Endothelial cell (in vitro differentiated cells): ENCODE data around the gene EDIL3. TPM values are rescaled to one million over a fixed set of nuclear protein-coding genes. Genes with fewer than 3 reads are reported as not detected.

Experiments used
- DNase-seq: peaks from one replicate; pipeline ENCODE4 v3.0.0; 2021; ENCODE audit warnings: low spot score
- H3K27ac Mint-ChIP-seq: one replicate; pipeline ENCODE4 v1.8.0; 2021; ENCODE audit warnings: mixed read lengths, inconsistent platforms; ENCODE audit not compliant: unreplicated experiment
- H3K27me3 Mint-ChIP-seq: one replicate; pipeline ENCODE4 v1.8.0; 2021; ENCODE audit warnings: mild to moderate bottlenecking, moderate library complexity, mixed read lengths, inconsistent platforms; ENCODE audit not compliant: unreplicated experiment
- H3K36me3 Mint-ChIP-seq: one replicate; pipeline ENCODE4 v1.8.0; 2021; ENCODE audit warnings: mild to moderate bottlenecking, low read depth, mixed read lengths, inconsistent platforms; ENCODE audit not compliant: unreplicated experiment
- H3K4me1 Mint-ChIP-seq: one replicate; pipeline ENCODE4 v1.8.0; 2021; ENCODE audit warnings: mild to moderate bottlenecking, mixed read lengths, inconsistent platforms; ENCODE audit not compliant: unreplicated experiment
- H3K4me3 Mint-ChIP-seq: one replicate; pipeline ENCODE4 v1.8.0; 2021; ENCODE audit warnings: mild to moderate bottlenecking, mixed read lengths, inconsistent platforms; ENCODE audit not compliant: unreplicated experiment
- H3K9me3 Mint-ChIP-seq: one replicate; pipeline ENCODE4 v1.8.0; 2021; ENCODE audit warnings: mixed read lengths, inconsistent platforms; ENCODE audit not compliant: unreplicated experiment
- total RNA-seq: library from RNA; stranded (reverse); fragmentation: NEBNext Ultra II Directional; extraction: Animal tissue kit (Norgen Biotek cat#: 25700); gene quantifications from one replicate; pipeline ENCODE4 v1.2.1, GENCODE V29; 2021; ENCODE audit not compliant: unreplicated experiment
- TF ChIP-seq, protein P1 (sequence below): fragments of 200-600 bp; sonication (generic); IDR thresholded peaks from one replicate; pipeline ENCODE4 v1.5.0; 2021; ENCODE audit warnings: antibody characterized with exemption; ENCODE audit not compliant: unreplicated experiment

The EDIL3 gene
- total RNA-seq, 1 donor from 2014 or later: 74.6 TPM

DNA sequence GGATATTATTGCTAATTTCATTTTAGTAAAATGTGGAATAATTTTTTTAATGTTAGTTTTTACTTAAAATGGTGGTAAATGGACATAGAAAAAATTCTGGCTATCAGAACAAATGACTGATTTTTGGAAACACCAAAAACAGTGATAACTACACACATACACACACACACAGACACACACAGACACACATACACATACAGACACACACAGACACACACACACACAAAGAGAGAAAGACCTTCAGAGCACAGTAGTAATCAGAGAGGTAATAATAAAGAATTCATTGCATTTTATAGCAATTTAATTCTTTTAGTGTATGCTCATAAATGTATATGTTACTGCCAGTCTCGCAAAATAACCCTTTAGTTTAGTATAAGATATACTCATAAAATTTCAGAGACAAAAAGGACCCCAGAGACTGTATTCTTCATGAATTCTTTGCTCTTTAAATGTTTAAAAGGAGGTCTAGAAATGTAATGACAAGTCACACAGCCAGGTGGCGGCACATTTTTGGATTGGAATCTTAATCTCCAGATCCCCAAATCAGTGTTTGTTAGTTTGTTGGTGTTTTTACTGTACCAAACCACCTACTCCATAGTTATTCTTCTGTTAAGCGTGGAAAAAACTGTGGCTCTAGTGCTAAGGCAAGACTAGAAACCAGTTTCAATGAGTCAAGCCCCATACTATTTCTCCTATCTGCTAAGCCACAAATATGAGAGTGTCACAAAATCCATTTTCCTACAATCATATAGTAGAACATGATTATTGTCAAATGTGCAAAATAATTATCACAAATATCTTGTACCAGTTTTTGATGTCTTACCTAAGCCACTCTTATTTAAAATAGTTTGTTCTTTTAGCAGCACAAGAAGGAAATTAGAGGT, 109.9 kb downstream of the EDIL3 start:
- H3K9me3 Mint-ChIP-seq: no peaks in the 10 kb centered on the region
- peaks cover 15% of the 10 kb centered on the region for H3K4me1 Mint-ChIP-seq
- DNase-seq: peak; percentile 45
- H3K27ac Mint-ChIP-seq: no peak overlapping the region
- no peak overlapping the region for H3K4me3 Mint-ChIP-seq
- H3K36me3 Mint-ChIP-seq: no peaks in the 10 kb centered on the region
- no peaks in the 10 kb centered on the region for H3K27me3 Mint-ChIP-seq
- TF ChIP-seq, protein P1, sequence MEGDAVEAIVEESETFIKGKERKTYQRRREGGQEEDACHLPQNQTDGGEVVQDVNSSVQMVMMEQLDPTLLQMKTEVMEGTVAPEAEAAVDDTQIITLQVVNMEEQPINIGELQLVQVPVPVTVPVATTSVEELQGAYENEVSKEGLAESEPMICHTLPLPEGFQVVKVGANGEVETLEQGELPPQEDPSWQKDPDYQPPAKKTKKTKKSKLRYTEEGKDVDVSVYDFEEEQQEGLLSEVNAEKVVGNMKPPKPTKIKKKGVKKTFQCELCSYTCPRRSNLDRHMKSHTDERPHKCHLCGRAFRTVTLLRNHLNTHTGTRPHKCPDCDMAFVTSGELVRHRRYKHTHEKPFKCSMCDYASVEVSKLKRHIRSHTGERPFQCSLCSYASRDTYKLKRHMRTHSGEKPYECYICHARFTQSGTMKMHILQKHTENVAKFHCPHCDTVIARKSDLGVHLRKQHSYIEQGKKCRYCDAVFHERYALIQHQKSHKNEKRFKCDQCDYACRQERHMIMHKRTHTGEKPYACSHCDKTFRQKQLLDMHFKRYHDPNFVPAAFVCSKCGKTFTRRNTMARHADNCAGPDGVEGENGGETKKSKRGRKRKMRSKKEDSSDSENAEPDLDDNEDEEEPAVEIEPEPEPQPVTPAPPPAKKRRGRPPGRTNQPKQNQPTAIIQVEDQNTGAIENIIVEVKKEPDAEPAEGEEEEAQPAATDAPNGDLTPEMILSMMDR: peak; percentile 81

- H3K4me3 Mint-ChIP-seq: no peak overlapping the region
- no peaks in the 10 kb centered on the region for H3K27me3 Mint-ChIP-seq
- no peaks in the 10 kb centered on the region for H3K36me3 Mint-ChIP-seq
- H3K27ac Mint-ChIP-seq: no peak overlapping the region
- peaks cover 15% of the 10 kb centered on the region for H3K4me1 Mint-ChIP-seq
- DNase-seq: no peak
- H3K9me3 Mint-ChIP-seq: no peaks in the 10 kb centered on the region
- TF ChIP-seq, protein P1: no peak
Measured at GRCh38 chr5:84273517-84273883, 111.2 kb downstream of the EDIL3 start.

DNA sequence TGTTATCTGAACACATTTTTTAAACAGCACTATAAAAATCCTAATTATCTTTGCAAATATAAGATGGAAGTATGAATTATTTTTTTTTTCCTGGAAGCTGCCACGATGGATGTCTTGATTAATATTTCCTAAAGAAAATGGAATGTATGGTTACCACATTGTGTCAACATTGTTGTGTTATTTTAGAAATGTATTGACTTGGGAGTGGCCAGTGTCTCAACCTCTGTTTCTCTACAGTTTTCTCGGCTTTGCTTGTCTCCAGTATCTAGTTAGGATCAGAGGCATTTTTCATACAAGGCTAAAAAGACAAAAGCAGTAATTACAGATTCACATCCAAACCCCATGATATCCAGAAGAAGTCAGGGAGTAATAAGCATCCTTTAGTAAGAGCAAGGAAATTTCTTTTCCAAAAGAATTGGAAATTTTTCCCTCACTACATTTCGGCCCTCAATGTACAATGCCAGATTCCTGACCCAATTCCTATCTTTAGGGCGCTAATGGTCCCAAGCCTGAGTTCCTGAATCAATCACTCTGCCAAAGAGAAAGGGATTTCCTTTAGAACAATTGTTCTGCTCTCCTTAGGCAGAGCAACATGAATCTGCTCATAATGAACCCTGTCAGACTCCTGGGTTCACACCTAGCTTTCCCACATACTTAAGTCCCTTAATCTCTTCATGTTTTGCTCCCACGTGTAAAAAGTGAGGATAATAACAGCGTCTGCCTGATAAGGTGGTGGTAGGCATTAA, 111.7 kb downstream of the EDIL3 start:
- H3K36me3 Mint-ChIP-seq: no peaks in the 10 kb centered on the region
- no peak for DNase-seq
- TF ChIP-seq, protein P1: no peak
- H3K9me3 Mint-ChIP-seq: no peaks in the 10 kb centered on the region
- no peaks in the 10 kb centered on the region for H3K27me3 Mint-ChIP-seq
- peaks cover 15% of the 10 kb centered on the region for H3K4me1 Mint-ChIP-seq
- no peak overlapping the region for H3K27ac Mint-ChIP-seq
- no peak overlapping the region for H3K4me3 Mint-ChIP-seq

- H3K4me1 Mint-ChIP-seq: peaks cover 3% of the 10 kb centered on the region
- no peak overlapping the region for H3K27ac Mint-ChIP-seq
- TF ChIP-seq, protein P1: no peak
- H3K27me3 Mint-ChIP-seq: no peaks in the 10 kb centered on the region
- H3K36me3 Mint-ChIP-seq: no peaks in the 10 kb centered on the region
- H3K9me3 Mint-ChIP-seq: no peaks in the 10 kb centered on the region
- no peak overlapping the region for H3K4me3 Mint-ChIP-seq
- DNase-seq: no peak
Measured at GRCh38 chr5:84265739-84266550, 118.7 kb downstream of the EDIL3 start.
